NCI-H128 (cell line): ENCODE results near the gene CERK.

ENCODE experiments used
- DNase-seq: peaks from one replicate; lab custom pipeline; 2025; ENCODE audit not compliant: unreplicated experiment; lab: John Stamatoyannopoulos, UW

CERK gene

GRCh38 chr22:46679706-46680269 lies 58.3 kb downstream of the CERK start:
- DNase-seq, result no peak

GRCh38 chr22:46678785-46679700 lies 59.0 kb downstream of the CERK start:
- no peak for DNase-seq

- no peak for DNase-seq
These were observed 59.9 kb downstream of the CERK start for GRCh38 chr22:46678003-46678657.

GRCh38 chr22:46677323-46678002 lies 60.6 kb downstream of the CERK start:
- DNase-seq, result no peak

- DNase-seq, result no peak
These were observed 61.2 kb downstream of the CERK start for GRCh38 chr22:46676881-46677280.

- no peak for DNase-seq
These were observed 61.6 kb downstream of the CERK start for GRCh38 chr22:46676479-46676878.

- no peak for DNase-seq
These were observed 62.1 kb downstream of the CERK start for GRCh38 chr22:46675938-46676337.

- DNase-seq, result no peak
These were observed 62.6 kb downstream of the CERK start for GRCh38 chr22:46675479-46675878.

GRCh38 chr22:46674906-46675305 lies 63.1 kb downstream of the CERK start:
- DNase-seq, result no peak

GRCh38 chr22:46674367-46674781 lies 63.7 kb downstream of the CERK start:
- DNase-seq, result no peak

GRCh38 chr22:46673662-46674236 lies 64.3 kb downstream of the CERK start:
- DNase-seq, result no peak

- DNase-seq, result no peak
These were observed 64.8 kb downstream of the CERK start for GRCh38 chr22:46673205-46673604.

- no peak for DNase-seq
These were observed 65.3 kb downstream of the CERK start for GRCh38 chr22:46672731-46673130.

GRCh38 chr22:46671824-46672432 lies 66.1 kb downstream of the CERK start:
- DNase-seq, result no peak

GRCh38 chr22:46669201-46669600 lies 68.9 kb downstream of the CERK start:
- DNase-seq, result no peak

- DNase-seq, result no peak
These were observed 69.9 kb downstream of the CERK start for GRCh38 chr22:46668116-46668515.

GRCh38 chr22:46667245-46667623 lies 70.8 kb downstream of the CERK start:
- no peak for DNase-seq

GRCh38 chr22:46666577-46667244 lies 71.3 kb downstream of the CERK start:
- no peak for DNase-seq

GRCh38 chr22:46665751-46666280 lies 72.2 kb downstream of the CERK start:
- DNase-seq, result no peak

- DNase-seq, result no peak
These were observed 72.8 kb downstream of the CERK start for GRCh38 chr22:46665151-46665695.
